ENCODE results near the gene GNA12.
"Not testable (repeated sequence)": the region's sequence is repeated elsewhere in the genome, so short reads cannot be mapped to it uniquely, and the experiment has no call there.

The GNA12 gene

DNA sequence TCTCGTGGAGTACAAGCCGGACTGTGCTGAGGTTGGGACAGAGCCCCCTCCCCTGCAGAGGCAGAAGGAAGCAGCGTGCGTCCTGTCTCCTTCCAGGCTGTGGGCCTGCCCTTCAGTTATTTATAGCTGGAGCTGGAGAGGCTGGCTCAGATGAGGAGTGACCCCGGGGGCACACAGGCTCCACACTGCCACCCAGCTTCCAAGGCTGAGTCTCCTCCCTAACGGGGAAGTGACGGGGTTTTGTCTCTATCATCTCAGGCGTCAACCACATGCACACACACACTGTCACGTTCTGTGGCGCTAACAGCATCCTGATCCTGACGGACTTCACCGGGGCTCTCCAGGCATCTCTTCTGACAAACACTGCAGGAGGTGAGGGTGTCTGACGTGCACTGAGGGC, 130.7 kb downstream of the GNA12 start:
- no peak for DNase-seq (ENCODE audit: low read depth in 2 of 2)

DNA sequence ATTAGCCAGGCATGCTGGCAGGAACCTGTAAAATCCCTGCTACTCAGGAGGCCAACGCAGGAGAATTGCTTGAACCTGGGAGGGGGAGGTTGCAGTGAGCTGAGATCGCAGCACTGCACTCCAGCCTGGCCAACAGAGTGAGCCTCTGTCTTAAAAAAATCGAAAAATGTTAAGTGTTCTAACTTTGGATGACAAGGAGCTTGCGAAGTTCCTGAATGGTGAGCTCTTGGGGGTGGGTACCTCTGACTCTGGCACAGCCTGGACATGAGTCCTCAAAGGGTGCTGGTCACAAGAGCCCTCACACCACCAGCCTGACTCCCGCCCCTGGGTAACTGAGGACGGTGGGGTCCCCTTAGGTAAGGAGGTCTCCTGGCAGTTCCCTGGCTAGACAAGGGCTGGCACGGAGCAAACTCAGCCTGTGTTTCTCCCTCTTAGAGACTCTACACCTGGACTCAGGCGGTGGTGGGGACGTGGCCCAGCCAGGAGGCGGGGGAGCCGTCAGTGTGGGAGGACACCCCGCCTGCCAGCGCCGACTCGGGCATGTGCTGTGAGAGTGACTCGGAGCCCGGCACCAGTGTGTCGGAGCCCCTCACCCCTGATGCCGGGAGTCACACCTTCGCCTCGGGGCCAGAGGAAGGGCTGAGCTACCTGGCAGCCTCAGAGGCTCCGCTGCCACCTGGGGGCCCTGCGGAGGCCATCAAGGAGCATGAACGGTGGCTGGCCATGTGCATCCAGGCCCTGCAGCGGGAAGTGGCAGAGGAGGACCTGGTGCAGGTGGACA, 132.0 kb downstream of the GNA12 start:
- no peak for DNase-seq (ENCODE audit: low read depth in 2 of 2)

DNA sequence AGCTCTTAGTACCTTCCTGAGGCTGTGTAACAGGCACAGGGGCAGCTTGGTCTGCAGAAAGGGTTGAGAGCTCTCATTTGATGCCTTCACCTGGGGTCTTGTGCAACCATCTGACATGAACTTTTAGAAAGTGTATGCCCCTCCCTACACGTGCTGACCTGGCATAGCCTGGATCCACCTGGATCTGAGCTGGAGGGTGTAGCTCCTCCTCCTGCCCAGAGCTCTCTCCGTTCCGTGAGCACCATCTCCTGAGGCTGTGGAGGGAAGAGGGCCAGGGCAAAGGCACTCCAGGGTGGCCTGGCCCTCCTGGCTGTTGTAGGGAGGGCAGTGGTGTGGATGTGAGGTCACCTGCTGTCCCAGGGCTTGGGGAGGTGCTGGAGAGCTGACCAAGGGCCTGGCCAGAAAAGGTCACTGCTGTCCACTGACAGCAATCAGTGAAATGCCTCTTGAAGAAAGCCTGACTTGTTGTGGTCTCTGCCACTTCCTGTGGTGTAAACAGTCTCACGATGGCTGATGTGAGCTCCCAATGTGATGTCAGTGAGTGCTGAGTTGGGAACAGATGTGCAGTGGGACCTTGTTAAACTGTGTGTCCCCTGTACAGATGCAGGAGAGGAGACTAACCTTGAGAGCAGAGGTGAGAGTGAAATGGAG, 133.1 kb downstream of the GNA12 start:
- DNase-seq (ENCODE audit: low read depth in 2 of 2): no peak

DNA sequence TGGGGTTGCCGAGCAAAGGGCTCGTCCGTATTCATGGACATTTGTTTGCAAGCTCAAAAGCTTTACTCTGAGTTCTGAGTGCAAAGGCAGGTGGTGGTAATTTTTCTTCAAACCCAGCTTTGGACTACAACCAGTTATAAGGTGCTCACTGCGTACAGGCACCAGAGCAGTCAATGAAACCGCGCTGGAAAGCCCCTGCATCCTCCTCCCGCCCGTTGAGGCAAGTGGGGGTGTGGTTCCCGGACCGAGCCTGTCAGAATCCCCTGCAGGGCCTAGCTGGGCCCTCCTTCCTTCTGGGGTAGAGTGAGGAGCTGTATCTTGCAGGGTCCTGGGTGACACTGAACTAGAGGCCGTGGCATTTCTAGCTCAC, 133.8 kb downstream of the GNA12 start:
- no peak for DNase-seq (ENCODE audit: low read depth in 2 of 2)

DNA sequence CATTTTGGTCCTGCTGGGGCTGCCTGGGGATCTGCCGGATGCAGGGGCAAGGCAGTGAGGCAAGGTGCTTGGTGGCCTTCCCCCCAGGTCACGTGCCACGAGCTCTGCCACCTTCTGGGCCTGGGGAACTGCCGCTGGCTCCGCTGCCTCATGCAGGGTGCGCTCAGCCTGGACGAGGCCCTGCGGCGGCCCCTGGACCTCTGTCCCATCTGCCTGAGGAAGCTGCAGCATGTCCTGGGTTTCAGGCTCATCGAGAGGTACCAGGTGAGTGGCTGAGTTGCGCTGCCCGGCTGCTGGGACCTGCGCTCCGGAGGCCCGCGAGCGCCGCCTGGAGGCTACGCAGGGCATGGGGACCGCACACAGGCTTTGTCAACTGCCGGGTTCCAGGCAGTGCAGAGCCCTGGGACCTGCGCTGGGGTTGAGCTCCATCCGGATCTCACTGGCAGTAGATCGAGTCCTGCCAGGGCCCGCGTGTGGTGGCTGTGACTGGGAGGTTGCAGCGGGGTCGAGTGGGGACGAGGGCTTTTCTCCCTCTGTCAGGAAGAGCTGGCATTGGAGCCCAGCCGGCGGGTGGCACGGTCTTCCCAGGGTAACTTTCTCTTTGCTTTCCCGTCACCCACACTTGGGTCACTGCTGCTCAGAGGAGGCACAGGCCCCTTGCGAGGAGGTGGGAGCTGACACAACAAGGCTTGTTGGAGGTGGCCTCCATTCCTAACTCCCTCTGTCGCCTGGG, 134.4 kb downstream of the GNA12 start:
- peak; percentile 65 to 70 for DNase-seq (ENCODE audit: low read depth in 2 of 2)

DNA sequence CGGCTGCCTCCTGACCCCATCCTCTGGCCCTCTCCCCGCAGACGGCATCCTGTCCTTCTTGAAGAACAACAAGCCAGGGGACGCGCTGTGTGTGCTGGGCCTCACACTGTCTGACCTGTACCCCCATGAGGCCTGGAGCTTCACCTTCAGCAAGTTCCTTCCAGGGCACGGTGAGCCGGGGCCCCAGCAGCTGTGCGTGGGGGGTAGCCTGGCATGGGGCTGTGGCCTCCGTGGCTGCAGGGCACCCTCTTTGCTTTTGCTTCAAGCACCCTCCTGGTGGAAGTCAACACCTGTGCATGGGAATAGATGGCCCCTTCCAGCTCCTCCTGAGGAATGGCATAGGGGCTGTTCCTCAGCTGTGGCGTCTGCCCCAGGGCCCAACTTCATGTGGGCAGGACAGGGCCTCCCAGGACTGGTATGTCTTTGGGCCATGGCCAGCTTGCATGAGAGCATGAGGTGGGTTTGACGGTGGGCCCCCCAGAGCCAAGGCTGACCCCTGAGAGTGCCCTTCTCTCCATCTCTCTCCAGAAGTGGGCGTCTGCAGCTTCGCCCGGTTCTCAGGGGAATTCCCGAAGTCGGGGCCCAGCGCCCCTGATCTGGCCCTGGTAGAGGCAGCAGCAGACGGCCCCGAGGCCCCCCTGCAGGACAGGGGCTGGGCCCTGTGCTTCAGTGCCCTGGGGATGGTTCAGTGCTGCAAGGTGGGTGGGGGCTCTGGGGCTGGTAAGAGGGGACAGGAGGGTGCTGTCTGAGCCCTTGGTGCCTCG, 135.4 kb downstream of the GNA12 start:
- no peak for DNase-seq (ENCODE audit: low read depth in 2 of 2)

DNA sequence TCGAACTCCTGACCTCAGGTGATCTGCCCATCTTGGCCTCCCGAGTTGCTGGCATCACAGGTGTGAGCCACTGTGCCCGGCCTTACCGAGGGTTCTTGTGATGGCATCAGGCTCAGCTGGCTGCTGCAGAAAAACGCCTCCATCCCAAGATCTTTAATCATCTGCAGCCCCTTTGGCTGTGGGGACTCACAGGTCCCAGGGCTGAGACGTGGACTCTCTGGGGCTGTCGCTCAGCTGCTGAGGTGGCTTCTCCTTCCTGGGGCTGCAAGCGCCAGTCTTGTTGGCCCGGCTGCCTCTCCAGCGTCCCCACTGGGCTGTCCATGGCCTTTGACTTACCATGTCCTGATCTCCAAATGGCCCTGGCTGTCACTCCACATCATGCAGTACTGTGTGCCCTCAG, 136.1 kb downstream of the GNA12 start:
- DNase-seq (ENCODE audit: low read depth in 2 of 2): no peak

DNA sequence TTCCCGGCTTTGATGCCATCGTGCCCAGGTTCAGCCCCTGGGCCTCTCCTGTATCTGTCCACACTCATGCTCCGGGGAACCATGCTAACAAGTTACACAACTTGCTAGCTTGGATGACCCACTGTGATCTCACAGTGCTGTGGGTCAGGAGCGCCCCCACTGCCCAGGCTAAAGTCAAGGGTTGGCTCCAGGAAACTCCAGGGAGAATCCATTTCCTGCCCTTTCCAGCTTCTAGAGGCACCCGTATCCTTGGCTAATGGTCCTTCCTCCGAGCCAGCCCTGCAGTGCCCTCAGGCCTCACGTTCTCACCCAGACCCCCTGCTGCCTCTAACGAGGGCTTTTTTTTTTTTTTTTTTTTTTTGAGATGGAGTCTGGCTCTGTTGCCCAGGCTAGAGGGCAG, 136.6 kb downstream of the GNA12 start:
- DNase-seq (ENCODE audit: low read depth in 2 of 2): no peak

DNA sequence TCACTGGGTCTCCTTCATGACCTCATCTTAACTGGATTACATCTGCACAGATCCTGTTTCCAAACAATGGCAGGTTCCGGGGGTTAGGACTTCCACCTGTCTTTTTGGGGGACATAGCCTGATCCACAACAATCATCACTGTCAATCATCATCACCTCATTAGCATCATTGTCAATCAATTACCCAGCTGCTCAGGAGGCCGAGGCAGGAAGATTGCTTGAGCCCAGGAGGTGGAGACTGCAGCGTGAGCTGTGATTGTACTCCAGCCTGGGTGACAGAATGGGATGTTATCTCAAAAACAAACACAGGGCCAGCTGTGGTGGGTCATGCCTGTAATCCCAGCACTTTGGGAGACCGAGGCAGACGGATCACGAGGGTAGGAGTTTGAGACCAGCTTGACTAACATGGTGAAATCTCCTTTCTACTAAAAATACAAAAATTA, 137.4 kb downstream of the GNA12 start:
- DNase-seq (ENCODE audit: low read depth in 2 of 2): no peak

DNA sequence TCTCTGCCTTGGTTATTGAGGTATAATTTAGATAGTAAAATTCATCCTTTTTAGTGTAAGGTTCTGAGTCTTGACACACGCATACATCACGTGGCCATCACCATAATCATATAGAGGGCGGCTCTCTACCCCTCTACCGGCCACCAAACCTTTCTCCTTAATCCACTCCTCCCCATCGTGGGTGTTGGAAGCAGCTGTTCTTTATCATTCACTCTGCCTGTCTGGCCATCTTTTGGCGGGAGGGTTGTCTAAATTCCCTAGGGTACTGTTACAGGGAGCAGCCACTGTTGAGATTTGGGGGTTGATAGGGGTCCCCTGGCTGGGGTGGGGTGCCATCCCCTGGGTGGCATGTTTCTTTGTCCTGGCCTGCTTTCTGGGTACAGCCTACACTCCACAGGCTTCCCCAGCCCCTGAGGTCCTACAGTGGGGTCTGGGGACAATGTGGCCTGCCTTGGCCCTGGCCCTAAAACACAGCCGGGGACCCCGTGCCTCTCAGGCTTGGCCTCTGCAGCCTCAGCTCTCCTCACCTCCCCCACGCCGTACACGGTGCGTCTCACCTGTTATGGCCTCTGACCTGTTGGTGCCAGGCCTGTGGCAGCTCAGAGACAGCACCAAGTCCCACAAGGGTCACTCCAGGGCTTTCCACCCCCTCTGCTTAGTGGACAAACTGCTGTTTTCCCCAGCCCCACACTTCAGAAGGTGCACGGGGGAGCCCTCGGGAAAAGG, 138.6 kb downstream of the GNA12 start:
- DNase-seq (ENCODE audit: low read depth in 2 of 2): no peak

DNA sequence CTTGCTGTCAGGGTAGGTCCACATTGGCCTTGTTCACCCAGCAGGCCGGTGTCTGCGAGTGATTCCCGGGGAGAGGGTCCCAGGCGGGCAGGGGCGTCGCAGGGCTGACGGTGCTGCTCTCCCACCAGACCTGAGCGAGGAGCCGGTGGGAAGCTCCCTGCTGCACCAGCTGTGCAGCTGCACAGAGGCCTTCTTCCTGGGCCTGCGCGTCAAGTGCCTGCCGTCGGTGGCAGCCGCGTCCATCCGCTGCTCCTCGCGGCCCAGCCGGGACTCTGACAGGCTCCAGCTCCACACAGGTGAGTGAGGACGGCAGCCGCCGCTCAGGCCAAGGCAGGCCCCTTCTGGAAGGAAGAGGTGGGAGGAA, 141.5 kb downstream of the GNA12 start:
- DNase-seq (ENCODE audit: low read depth in 2 of 2): no peak

DNA sequence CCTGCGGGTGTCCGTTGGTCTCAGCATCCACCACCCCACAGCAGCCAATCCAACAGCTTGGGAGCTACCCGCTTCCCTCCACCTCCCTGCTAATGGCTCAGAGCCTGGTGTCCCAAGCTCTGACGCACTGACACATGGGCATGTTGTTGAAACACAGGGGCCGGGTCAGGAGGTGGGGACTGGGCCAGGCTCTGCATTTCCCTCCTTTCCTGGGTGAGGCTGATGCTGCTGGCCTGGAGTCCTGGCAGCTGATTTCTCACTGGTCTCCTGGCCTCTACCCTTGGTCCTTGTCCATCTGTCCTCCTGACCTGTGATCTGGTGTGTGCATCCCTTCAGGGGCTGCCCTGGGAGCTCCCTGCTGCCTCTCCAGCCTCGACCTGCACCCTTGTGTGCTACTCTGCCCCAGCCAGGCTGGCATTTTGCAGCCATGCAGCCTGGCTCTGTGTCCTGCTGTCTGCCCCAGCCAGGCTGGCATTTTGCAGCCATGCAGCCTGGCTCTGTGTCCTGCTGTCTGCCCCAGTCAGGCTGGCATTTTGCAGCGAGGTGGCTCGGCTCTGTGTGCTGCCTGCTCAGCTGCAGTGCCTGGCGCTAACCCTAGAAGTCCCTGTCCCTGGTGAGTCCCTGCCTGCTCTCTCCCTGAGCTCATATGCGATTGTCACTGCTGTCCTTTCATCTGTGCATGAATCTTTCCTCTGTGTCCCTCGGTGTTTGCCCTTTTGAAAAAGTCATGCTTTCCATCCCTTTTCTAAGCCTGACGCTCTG, 142.1 kb downstream of the GNA12 start:
- DNase-seq (ENCODE audit: low read depth in 2 of 2): no peak

DNA sequence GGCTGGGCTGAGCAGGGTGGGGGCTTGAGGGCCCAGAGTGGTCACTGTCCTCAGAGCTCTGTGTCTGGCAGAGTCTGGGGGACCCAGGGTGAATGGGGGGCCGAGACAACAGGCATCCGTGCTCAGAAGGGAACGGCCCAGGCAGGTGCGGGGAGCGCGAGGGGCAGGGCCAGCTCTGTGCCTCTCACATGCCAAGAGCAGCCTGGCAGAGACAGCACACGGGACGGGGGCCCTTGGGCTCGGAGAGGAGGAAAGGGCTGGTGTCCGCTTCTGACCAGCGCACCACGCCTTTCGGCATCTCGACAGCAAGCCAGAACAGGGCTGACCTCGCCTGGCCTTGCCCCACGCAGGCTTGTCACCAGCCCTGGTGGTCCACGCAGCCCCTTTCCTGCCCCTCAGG, 142.7 kb downstream of the GNA12 start:
- no peak for DNase-seq (ENCODE audit: low read depth in 2 of 2)

DNA sequence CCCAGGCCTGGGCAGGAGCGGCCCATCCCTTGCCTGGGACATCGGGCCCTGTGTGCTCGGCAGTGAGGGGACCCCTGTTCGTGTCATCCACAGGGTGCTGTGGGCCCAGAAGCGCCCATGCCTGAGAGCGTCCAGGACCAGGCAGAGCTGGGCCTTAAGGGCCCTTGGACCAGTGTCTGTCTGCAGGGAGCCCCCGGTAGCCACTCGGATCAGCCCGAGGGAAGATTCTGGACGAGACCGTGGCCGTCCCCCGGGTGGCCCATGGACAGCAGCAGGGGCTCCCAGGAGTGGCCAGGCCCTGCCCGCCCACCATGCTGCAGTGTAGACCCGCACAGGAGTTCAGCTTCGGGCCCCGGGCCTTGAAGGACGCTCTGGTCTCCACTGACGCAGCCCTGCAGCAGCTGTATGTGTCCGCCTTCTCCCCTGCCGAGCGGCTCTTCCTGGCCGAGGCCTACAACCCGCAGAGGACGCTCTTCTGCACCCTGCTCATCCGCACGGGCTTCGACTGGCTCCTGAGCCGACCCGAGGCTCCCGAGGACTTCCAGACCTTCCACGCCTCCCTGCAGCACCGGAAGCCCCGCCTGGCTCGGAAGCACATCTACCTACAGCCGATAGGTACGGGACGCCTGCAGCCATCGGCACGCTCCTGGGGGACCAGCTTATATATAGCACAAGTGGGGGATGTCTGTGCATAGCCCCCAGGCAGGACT, 143.8 kb downstream of the GNA12 start:
- DNase-seq (ENCODE audit: low read depth in 2 of 2): no peak

DNA sequence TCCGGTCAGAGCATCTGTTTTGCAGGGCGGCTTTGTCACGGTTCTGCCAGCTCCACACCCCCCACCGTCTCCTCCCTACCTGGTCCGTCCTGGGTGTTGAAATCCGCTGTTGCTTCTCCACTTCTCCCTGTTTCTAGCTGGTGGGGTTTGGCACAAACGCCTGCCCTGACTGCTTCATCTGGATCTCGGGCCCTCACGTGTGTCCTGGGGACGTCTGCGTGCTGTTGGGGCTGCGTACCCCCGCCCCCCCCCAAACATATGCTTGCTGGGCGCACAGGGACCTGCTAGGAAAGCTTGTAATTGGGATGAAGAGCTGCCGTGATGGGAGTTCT, 144.9 kb downstream of the GNA12 start:
- DNase-seq (ENCODE audit: low read depth in 2 of 2): no peak

DNA sequence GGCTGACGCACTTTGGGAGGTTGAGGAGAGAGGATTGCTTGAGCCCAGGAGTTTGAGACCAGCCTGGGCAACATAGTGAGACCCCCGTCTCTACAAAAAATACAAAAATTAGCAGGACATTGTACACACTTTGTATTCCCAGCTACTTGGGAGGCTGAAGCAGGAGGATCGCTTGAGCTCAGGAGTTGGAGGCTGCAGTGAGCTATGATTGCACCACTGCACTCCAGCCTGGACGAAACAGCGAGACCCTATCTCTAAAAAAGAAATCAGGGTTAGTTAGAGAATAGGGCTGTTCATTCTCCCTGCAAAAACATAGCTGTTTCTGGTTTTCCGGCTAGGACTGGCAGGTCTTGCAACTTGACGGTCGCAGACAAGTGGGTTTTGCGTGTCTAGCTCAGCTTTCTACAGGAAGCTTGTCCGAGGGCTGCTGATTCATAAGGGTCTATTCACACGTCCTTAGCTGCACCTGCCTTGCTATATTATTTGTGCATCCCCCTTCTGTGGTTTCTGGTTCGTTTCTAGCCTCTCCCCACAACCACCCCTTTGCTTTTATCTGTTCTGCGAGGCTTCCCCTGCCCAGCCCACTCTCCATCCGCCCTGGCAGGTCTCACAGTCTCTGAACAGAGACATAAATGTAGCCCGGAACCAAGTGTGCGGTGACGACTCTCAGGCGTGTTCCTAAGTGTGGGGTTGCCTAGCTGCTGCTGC, 145.4 kb downstream of the GNA12 start:
- peak in 1 of 2 donors; percentile 41 for DNase-seq (ENCODE audit: low read depth in 2 of 2)

DNA sequence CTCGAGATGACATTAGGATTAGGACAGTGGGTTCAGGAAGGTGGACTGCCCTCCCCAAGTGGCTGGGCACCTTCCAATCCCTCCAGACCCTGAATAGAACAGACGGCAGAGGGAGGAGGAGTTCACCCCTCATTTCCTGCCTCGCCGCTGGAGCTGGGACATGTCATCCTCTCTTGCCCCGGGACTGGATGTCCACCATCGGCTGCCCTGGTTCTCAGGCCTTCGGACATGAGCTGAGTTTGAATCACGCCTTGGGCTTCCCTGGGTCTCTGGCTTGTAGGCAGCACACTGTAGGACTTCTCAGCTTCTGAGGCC, 150.0 kb downstream of the GNA12 start:
- not testable (repeated sequence) for DNase-seq (ENCODE audit: low read depth in 2 of 2)

DNA sequence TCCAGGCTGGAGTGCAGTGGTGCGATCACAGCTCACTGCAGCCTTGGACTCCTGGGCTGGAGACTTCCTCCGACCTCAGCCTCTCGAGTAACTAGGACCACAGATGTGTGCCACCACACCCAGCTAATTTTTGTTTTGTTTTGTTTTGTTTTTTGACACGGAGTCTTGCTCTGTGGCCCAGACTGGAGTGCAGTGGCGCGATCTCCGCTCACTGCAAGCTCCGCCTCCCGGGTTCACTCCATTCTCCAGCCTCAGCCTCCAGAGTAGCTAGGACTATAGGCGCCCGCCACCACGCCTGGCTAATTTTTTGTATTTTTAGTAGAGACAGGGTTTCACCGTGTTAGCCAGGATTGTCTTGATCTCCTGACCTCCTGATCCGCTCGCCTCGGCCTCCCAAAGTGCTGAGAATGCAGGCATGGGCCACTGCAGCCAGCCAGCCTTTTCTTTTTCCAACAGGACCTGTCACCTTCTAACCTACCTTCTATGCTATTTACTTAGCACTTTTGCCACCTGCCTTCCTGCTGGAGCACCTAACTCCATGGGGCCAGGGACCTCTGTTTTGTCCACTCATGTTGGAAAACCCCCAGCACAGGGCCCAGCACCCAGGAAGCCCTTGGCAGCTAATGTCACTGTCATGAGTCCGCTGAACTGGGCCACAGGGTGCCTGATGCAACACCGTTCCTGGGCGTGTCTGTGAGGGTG, 150.5 kb downstream of the GNA12 start:
- not testable (repeated sequence) for DNase-seq (ENCODE audit: low read depth in 2 of 2)

DNA sequence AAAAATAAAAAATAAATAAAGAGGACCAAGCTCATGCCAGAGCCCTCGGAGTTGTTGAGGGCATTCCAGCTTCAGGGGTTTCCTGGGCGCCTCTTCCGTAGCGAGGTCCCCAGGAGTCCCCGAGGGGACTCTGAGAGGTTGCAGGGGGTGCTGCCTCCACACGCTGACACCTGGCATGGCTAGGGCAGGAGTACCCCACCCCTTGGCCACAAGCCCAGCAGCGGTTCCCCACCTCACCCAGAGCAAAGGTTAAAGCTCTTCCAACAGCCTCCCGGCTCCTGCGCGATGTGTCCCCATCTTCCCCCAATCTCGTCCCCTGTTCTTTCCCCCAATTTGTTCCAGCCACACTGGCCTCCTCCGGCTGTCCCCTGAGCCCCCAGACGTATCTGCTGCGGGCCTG, 151.6 kb downstream of the GNA12 start:
- DNase-seq (ENCODE audit: low read depth in 2 of 2): no peak

All from stimulated activated CD4-positive, alpha-beta T cell treated with anti-CD3 and anti-CD28 coated beads, Interleukin-4, amount 100 ng/mL, for 48 hours (primary cell).